Measurements from ENCODE around the gene CLMN.

The CLMN gene

DNA sequence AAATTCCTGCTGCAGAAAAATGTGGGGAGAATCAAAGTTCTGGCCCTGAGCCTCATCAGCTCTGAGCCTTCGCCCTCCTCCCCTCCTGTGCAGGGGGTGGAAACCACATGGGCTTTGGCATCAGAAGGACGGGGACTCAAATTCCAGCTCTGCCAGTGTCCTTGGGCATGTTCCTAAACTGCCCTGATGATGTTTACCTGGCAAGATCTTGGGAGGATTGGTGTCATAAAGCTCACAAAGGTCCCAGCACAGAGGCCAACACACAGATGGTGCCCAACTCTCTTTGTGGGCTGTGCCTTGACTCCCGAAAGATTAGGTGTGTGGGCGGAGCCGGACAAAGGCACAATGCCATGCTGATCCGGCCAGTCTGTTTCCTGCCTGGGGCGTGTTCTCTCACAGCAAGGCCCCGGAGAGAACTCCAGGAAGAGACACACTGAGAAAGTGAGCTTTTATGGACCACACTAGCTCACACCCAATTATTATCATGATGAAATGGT lies 20.5 kb upstream of the CLMN start:
- no peak for DNase-seq

DNA sequence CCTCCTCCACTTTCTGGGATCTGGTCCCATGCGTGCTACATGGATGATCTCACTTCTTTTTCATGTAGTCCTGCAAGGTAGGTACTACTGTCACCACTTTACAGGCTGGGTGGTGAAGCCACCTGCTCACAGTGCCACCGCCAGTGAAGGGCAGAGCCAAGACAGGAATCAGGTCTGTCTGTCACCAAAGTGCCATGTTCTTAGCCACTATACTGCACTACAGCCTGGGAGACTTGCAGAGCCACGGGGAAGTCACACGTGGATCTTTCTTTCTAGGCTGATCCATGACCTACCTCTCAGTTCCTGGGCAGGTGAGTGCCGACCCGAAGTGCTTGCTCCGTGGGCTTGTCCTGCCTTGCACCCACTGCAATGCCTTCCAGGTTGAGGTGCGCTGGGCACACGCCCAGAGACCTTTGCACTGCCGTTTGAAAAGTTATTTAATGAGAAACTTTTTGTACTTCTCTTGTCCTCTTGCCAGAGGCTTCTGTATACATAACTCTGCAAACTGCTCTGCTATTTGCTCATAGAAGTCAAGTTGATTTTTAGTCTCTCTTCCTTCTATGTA lies 19.7 kb upstream of the CLMN start:
- no peak for DNase-seq

DNA sequence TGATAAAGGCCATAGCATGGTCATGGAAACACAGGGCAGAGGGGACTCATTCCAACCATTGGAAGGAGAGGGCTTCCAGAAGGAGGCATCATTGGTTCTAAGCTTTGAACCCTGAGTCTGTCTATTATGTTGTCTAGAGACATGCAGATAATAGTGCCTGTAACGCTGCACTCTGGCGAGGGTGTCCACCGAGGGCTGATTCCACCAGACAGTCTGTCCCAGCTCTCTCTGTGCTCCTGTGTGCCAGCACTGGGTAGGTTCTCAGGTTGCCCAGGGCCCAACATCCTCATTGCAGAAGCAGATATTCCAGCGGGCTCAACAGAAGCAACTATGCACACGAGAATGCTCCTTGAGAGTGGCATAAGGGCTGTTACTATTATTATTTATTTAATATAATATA lies 18.7 kb upstream of the CLMN start:
- DNase-seq: no peak

DNA sequence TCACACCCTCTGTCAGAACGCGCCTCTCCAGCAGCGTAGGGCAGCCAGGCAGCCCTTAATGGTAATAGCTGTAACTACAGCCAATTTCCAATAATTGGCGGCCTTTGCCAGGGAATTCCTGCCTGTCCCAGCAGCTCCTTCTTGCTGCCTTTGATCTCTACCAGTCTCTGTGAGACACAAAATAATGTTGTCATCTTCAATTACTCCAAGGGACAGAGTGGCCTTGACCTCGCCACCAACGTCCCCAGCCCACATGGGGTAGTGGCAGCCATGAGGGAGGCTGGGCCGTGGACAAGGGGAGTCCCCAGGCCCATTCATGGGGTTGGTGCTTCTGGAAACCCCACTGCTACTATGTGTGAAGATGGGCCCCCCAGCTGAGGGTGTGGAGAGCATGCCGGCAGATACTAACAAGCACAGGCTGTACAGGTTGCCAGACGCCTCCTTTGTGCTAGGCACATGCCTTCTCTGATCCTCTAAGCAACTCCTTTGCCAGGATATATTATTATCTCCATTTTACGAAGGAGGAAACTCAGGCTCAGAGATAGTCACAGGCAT lies 17.4 kb upstream of the CLMN start:
- DNase-seq: no peak

DNA sequence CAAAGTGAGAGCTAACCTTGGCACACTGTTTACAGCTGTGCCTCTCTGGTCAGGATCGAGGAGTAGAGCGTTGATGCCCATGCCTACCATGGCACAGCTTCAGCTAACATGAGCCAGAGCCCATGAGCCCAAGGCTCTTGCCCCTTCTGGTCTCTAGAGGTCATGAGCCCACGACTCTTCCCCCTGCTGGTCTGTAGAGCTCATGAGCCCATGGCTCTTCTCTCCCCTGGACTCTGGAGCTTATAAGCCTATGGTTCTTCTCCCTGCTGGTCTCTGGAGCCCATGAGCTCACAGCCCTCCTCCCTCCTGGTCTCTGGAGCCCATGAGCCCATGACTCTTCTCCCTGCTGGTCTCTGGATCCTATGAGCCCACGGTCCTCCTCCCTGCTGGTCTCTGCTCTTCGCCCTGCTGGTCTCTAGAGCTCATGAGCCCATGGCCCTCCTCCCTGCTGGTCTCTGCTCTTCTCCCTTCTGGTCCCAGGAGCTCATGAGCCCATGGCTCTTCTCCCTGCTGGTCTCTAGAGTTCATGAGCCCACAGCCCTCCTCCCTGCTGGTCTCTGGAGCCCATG lies 16.6 kb upstream of the CLMN start:
- no peak for DNase-seq

DNA sequence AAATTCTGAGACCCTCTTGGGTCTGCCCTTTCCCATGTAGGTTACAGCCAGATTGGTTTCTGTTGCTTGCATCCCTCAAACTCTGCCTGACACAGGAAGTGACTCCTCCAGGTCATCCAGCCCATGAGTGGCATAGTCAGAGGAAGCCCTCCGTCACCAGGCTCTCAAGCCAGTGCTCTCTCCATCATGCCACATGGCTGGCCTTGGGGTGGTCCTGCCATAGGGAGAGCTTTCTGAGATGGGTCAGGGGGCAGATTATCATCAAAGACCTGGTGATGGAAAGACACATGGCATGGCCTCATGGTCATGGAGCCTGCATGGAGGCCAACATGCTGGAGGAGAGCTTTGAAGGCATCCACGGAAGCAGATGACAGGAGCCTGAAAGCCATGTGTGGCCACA lies 15.4 kb upstream of the CLMN start:
- no peak for DNase-seq

DNA sequence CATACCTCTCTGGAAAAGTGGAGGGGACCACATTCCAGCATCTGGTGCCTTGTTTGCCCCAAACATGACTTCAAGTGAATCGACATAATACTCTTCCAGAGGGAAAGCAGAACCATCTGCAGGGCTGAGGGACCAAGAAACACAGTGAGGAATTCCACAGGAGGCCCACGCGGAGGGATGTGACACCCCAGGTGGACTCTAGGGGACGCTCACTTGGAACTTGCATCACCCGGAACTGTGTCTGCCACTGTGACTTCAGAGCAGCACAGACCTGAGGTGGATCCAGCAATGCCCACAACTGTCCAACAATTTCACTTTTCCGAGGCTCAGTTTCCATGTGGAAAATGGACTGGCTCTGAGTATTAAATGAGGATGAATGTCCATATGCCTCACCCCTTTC lies 14.3 kb upstream of the CLMN start:
- no peak for DNase-seq

DNA sequence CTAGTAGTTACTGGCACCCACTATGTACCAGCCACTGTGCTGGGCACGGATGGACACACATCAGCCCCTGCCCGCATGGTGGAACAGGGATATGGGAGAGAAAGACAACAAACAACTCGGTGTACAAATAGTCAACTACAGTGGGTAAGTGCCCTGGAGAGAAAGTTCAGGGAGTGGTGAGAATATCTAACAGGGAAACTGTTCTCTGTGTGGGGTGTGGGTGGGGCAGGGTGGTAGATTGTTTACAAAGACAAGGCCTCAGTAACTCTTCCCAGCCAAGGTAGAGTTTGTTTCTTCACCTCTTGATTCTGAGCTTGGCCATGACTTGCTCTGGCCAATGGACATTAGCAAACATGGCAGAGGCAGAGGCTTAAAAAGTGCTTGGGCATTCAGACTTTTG lies 12.9 kb upstream of the CLMN start:
- DNase-seq: no peak

DNA sequence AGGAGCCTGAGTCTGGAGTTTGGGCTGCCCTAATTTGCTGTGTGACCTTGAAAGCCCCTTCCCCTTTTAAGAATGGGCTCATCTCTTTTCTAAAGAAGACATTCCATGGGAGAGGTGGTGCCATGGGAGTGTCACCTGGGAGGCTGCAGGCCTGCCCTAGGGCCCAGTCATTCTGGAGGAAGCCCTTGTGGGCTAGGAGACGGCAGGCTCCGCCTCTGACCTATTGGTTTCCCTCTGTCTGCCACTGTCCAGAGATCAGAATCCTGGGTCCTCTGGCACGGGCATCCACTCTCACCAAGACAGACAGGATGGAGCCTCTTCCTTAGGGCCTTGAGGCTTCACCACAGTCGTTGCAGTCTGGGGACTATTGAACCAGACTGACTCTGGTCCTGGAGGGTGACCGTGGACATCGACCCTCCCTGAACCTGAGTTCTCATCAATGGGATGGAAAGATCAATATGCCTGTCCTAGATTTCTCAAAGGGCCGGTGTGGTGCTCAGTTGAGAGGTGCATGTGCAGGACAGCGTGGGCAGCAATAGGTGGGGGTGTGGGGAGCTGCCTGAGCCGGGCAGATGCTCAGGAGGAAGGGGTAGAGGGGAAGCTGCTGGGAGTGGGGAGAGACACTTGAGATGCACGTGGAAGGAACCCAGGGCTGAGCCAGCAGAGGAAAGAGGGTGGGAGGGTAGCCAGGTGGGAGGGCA lies 12.2 kb upstream of the CLMN start:
- no peak for DNase-seq

DNA sequence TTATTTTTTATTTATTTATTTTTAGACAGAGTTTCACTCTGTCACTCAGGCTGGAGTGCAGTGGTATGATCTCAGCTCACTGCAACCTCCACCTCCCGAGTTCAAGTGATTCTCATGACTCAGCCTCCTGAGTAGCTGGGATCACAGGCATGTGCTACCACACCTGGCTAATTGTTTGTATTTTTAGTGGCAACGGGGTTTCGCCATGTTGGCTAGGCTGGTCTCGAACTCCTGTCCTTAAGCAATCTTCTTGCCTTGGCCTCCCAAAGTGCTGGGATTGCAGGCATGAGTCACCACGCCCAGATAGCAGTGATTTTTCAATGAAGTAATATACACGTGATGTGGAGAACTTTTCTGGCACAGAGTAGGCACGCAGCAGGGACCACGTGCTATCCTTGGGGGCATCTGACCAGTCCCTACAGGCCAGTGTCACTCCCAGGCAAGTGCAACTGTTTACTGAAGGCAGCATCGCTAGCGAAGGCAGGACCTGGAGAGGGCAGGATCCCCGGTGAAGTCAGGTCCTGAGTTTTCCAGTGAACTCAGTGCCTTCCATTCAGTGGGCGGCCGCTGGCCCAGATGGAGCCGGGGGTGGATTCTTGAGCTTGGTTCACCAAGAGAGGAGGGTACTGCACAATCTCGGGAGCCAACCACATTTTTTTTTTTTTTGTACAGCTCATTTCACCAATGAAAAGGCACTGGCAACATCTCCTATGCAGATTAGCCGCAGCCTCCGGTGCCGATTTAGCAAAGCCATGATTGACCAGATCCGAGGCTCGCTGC lies 11.1 kb upstream of the CLMN start:
- no peak for DNase-seq

DNA sequence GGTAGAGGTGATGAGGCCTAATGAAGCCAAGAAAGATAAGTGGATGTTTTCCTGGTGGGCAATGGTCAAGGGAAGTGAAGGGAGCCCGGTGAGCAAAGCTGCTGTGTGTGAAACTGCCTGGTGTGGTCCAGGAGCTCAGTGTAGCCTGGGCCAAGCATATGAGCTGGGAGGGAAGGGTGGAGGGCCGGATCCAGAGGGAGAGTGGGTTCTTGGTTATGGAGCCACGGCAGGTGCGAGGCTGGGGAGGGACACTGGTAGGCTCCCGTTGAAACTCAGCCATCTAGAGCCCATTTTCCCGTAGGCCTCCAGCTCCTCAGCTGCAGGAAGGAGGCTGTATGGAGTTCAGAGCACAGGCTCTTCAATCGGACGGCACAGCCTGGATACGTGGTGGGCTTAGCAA lies 10.2 kb upstream of the CLMN start:
- DNase-seq: no peak

DNA sequence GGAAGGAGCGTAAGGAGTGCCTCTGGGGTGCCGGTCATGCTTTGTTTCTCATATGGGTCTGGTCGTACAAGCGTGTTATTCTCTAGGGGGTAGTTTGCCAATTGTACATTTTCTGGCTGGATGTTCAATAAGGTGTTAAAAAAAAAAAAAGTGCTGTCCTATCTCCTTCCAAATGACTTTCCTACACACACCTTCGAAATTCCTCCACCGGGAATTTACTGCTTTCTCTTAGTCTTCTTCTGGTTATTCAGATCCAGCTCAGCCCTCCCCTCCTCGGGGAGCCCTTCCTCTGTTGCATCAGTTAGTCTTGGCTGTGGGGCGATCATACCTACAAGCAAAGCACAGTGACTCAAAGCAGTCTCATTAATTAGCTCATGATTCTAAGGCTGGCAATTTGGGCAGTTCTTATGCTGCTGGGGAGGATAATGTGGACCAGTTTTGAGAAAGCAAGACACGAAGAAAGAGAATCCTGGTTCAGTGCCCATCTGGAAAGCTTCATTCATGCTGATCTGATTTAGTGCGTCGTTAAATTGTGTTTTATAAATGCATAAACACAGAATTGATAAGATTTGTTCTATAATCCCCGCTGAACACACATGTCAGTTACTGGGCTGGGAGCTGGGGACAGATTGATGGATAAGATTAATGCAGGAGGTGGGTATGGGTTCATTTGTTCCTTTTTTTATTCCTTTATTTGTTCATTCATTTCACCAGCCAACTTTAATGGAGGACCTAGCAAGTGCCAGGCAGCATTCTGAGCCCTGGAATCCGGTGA lies 9.2 kb upstream of the CLMN start:
- no peak for DNase-seq

DNA sequence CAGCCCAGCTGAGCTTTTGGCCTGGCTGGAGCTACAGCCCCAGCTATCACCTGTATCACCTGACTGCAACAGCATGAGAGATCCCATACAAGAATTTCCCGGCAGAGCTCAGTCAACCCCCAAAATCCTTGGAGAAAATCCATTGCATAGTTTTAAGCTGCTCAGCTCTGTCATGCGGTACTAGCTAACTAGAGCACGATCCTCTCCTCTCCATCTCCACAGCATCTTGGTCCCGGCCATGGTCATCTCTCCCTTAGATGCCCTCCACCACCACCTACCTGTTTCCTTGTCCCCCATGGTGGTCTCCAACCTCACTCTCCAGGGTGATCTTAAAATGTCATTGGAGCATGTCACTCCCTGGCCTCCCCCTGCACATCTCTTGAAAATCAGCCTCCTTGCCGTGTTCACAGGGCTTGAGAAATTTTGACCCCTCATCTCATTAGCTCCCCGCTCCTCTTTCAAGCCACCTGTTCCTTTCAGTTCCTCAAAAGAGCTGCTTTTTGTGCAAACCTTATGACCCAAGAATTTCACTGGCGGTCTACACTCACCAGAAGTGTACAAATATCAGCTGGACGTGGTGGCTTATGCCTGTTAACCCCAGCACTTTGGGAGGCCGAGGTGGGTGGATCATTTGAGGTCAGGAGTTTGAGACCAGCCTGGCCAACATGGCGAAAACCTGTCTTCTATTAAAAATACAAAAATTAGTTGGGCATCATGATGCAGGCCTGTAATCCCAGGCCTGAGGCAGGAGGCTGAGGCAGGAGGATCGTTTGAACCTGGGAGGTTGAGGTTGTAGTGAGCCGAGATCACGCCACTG lies 8.1 kb upstream of the CLMN start:
- no peak for DNase-seq

DNA sequence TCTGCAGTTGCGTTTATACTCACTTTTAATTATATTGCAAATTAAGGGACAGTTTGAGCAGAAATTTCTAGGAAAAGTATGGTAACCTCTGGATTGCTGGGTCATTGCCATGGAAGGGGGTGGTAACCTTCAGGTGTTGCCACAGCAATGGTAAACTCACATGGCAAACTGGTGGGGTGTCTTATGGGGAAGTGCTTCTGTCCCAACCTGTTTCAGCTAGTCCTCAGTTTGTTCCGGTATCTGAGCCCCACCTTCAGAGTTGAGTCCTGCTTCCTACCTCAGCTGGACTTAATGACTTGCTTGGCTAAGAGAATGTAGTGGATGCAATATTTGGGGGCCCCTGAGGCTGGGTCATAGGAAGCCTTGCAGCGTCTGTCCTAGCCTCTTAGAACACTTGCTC lies 7.3 kb upstream of the CLMN start:
- no peak for DNase-seq

DNA sequence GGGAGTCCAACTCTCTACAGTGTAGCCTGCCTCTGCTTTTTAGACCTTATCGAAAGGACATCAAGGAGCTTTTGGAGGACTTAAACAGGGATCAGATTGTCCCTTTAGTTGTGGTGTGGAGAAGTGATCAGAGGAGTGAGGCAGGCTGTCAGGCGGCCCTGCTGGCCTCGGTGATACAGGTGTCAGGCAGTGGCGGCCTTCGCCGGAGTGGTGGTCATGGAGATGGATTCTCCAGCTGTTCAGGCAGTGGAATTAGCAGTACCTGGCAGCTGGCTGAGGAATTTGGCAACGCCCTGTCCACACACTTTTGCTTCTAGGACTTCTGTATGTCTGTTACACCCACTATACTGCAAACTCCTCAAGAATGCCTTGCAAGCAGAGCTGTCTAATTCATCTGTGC lies 4.2 kb upstream of the CLMN start:
- DNase-seq: no peak

DNA sequence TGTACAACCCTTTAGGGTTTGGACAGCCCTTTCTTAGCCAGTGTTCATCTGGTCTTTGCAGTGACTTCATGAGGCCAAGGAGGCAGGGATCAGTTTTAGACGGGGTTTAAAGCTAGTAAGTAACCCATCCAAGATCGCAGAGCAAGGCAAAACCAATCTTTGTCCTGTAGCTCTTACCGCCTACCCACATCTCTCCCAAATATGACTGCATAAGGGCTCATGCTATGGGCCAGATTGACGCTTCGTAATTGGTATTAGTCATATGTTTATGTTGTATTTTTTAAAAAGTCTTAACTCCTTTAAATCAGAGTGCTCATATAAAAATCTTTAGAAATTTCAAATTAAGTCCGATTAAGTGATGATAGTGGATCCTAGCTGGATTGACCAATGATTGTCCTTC lies 3.7 kb upstream of the CLMN start:
- DNase-seq: no peak

DNA sequence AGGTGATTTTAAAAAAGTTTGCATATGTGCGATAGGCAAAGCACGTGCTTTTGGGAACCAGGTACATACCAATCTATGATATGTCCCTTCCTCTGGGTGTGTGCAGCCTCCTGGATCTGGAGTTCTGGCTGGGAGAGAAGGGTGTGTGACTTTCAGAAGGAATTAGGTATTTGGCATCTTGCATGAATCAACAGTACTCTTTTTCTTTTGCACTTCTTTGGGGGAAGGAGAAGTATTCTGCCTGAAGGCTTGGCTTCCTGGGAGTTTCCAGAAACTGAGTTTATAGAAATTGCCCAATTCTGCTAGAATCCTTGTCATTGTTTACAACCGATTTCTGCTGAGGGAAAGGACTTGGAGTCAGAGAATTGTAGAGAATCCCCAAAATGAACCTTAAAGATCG lies 2.9 kb upstream of the CLMN start:
- DNase-seq: no peak

DNA sequence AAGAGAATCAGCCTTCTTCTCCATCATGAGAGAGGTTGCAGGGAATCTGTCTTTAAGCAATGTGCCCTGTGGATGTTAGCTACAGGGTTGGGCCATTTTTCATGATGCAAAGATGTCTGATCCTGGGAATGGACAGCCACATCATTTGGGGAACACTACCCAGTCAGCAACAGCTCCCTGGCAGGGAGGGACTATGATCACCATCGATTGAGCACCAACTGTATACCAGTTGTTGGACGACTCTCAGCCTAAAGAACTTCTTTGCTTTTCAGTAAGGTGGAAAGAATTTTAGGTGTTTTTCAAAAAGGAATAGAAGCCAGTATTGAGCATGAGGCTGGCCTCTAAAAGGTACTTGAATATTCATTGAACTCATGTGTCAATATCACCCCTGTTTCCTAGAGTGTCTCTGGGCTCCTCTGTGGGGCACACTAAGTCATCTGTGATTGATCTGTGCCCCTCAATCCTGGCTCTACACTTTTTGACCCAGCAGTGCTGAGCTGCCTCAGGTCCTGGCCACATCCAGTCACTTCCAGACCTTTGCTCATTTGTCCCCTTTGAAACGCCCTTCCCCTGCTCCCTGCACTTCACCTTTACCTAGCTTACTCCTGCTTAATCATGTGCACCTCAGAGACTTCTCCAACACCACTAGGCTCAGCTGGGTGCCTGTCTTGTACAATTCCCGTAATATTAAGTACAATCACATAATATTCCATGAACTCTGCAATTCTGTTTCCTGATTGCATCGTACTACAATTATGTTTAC lies 2.2 kb upstream of the CLMN start:
- no peak for DNase-seq

DNA sequence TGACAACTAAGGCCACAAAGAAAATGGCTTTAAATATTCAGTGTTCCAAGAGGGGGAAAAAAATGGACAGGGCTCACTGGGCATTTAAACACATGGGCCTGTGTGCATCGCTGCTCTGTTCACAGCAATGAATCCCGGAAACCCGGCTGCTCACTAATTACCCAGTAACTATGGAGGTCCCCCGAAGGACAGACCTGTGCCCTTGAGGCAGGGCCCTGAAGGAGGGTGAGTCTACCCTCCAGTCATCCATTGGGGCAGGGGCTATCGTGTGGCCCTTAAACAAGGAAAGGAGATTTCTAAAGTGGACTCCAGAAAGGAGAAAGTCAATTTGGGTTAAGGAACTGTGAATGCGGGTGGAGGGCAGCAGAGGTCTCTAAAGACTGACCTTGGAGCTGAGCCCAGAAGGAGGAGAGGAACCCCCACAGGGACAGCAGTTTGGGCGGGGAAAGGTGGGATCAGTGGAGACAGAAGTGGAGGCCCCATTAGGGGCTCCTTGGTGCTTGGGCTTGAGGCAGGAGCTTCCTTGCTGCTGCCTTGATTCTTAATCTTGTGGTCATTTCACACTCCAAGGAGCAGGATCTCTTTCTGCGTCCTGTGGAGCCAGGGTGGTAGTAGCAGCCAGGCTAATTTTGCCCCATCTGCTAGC lies 1.4 kb upstream of the CLMN start:
- no peak for DNase-seq

DNA sequence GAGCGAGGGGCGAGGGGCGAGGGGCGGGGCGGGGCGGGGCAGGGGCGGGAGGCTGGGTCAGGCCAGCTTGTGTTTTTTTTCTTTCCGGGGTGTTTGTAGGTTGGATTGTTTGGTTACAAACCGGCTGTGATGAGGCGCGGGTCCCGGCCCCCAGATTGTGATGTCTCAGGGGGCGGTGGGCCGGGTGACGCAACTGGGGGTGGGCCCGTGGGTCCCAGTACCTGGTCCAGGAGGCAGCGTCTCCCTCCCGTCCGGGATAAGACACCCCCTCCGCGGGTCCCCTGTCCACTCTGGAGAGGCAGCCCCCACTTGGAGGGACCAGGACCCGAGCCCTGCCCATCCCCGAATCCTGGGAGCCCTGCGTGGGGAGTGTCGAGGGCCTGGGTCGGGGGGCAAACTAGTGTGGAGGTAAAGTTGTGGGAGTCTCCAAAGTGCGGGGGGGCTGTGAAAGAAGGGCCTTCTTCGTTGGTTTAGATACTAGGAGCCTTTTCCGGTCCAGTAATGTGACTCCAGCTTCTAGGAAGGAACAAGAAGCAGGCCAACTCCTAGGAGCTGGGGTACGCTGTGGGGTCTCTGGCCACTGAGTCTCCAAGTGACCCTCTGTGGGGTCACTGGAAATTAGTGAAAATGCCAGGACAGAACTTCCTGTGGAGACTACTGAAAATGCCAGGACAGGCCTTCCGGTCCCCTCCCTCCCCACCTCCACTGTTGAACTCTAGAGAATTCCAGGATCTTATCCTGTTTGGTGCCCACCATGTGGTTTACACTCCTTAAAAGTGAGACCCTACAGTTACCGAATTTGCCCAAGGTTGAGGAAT lies 579 bp upstream of the CLMN start:
- no peak for DNase-seq

All from activated CD4-positive, alpha-beta T cell treated with anti-CD3 and anti-CD28 coated beads, Interleukin-2, amount 50 U/mL, for 4 hours (primary cell).